Body of pancreas (tissue), 4 donors: Measurements from ENCODE around the gene SMCO2.

Experiments
- CTCF ChIP-seq, 7 experiments: fragments of 450-650 bp in 4 of 7; fragments of 200-600 bp in 3 of 7; sonication (generic) in 3 of 7; IDR thresholded peaks; one replicate each; pipeline ENCODE4 v1.5.1; 2016 to 2019; ENCODE audit warnings: antibody characterized with exemption in 7 of 7
- POLR2A ChIP-seq, 3 donors: fragments of 450-650 bp; IDR thresholded peaks; one replicate each; pipeline ENCODE4 v1.6.1; 2016; ENCODE audit warnings: antibody characterized with exemption in 3 of 3, mild to moderate bottlenecking in 2 of 3

- no peak for TF ChIP-seq CTCF (IDR thresholded peaks at IDR 0.05)
- no peak for TF ChIP-seq POLR2A (IDR thresholded peaks at IDR 0.05)
These were observed 101.1 kb downstream of the SMCO2 start for GRCh38 chr12:27547592-27547991.
